ENCODE measurements around the gene CEP112. TPM values are rescaled to one million over a fixed set of nuclear protein-coding genes. Genes with fewer than 3 reads are reported as not detected.

The CEP112 gene
- total and polyA plus RNA-seq, 9 of the 15 experiments (the other 6 are each of a cell fraction or from before 2014, with no cell fraction given), result 0.84 TPM; not detected in 8

DNA sequence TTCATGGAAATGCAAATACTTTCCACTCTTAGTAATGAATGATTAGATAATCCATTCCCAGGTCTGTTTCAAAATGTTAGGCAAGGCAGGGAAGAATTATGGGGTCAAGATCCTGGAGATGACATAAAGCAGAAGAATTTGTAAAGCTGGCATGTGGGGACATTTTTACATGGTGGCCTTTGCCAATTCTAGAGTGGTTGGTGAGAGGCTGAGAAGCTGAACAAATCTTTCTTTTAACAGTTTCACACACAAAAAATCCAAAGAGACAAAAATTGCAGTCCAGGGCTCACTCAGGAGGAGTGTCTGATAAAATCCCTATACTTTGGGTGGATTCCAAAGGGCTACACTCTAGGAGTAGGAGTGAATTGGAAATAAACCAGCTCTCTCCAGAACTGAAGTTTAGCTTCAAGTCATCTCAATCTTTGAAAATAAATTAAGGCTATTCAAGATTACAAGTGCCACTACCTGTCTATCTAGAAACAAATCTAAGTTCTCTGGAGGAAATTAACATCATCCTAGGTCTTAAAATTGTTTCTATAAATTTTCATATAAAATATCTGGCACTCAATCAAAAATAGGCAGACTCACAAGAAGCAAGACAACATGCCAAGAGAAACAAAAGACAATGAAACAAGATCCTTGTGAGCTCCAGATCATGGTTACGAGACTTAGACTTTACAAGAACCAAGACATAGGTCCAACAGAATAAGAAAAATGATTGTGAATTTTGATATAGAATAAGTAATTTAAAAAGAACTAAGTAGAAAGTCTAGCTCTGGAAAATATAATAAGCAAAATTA is 517.5 kb downstream of the CEP112 start:
- WGBS (ENCODE audit: insufficient coverage, low coverage, missing lambda C conversion rate), result 0% methylated on average over 1 of the region's 1 CpG
- H3K9me3 ChIP-seq (replicated peaks; ENCODE audit: control insufficient read depth, insufficient read depth, low read depth, low read length), result no peaks in the 10 kb centered on the region
- in situ Hi-C loops (cut with MboI), result no loop called here
- no TSS peak for BruUV-seq (replicated peaks)
- peaks cover 0 to 3% of the 10 kb centered on the region in 2 experiments; a peak in 2 of 5 replicates for H3K27me3 ChIP-seq (ENCODE audit: control insufficient read depth in 2 of 2, insufficient read depth in 2 of 2, low read length in 2 of 2)
- H3K4me2 ChIP-seq (ENCODE audit: insufficient read depth, low read length), result no peak overlapping the region
- DNase-seq (ENCODE audit: extremely low read depth in 1 of 4, low spot score in 3 of 4) (no peak), FAIRE-seq (no peak), ATAC-seq (no peak)
- H3K4me3 ChIP-seq, result no peak overlapping the region
- intact Hi-C loops (cut with micrococcal nuclease), result no loop called here
- H4K20me1 ChIP-seq (replicated peaks; ENCODE audit: control insufficient read depth, insufficient read depth, low read length), result no peaks in the 10 kb centered on the region
- H3K79me2 ChIP-seq (ENCODE audit: control insufficient read depth, insufficient read depth, low read length), result no peaks in the 10 kb centered on the region
- ChIA-PET CTCF (ENCODE audit: low intra/inter-chr PET ratio) (no interaction called here), POLR2A (interaction anchor here (0.6 kb wide), 1 partner anchor 121 kb away, joined by 3 read pairs; no protein-coding TSS in a partner anchor)
- no peak overlapping the region for H2AFZ ChIP-seq (ENCODE audit: low read depth, low read length)
- H3K9ac ChIP-seq (ENCODE audit: insufficient read depth in 1 of 2, low read depth in 2 of 2, low read length in 2 of 2), result no peak overlapping the region
- H3K9me1 ChIP-seq (ENCODE audit: control insufficient read depth, insufficient read depth, low read length), result no peaks in the 10 kb centered on the region
- no peaks in the 10 kb centered on the region for H3K4me1 ChIP-seq (replicated peaks in 1 of 2; ENCODE audit: control insufficient read depth in 2 of 2, insufficient read depth in 2 of 2, low read length in 2 of 2)
- no peak overlapping the region for H3K27ac ChIP-seq (ENCODE audit: extremely low read depth, low read depth, low read length)
- no peaks in the 10 kb centered on the region for H3K36me3 ChIP-seq (ENCODE audit: control insufficient read depth, insufficient read depth, low read length)
- TF ChIP-seq ZNF316 (IDR thresholded peaks at IDR 0.05), result no peak
- TF ChIP-seq ZBTB43 (CRISPR knock-in tag; IDR thresholded peaks at IDR 0.05), result no peak
- no peak for TF ChIP-seq LARP7 (IDR thresholded peaks at IDR 0.05)
- no peak for TF ChIP-seq ZNF444 (CRISPR knock-in tag; IDR thresholded peaks at IDR 0.05)
- TF ChIP-seq MXI1 (IDR thresholded peaks at IDR 0.05; ENCODE audit: low read depth, low read length), result no peak
- no peak for TF ChIP-seq PATZ1 (CRISPR knock-in tag; IDR thresholded peaks at IDR 0.05; ENCODE audit: borderline replicate concordance)
- no peak for TF ChIP-seq PYGO2 (tag; IDR thresholded peaks at IDR 0.05)
- no peak for TF ChIP-seq RFX5 (IDR thresholded peaks at IDR 0.05; ENCODE audit: low read depth, low read length)
- TF ChIP-seq, protein P1, sequence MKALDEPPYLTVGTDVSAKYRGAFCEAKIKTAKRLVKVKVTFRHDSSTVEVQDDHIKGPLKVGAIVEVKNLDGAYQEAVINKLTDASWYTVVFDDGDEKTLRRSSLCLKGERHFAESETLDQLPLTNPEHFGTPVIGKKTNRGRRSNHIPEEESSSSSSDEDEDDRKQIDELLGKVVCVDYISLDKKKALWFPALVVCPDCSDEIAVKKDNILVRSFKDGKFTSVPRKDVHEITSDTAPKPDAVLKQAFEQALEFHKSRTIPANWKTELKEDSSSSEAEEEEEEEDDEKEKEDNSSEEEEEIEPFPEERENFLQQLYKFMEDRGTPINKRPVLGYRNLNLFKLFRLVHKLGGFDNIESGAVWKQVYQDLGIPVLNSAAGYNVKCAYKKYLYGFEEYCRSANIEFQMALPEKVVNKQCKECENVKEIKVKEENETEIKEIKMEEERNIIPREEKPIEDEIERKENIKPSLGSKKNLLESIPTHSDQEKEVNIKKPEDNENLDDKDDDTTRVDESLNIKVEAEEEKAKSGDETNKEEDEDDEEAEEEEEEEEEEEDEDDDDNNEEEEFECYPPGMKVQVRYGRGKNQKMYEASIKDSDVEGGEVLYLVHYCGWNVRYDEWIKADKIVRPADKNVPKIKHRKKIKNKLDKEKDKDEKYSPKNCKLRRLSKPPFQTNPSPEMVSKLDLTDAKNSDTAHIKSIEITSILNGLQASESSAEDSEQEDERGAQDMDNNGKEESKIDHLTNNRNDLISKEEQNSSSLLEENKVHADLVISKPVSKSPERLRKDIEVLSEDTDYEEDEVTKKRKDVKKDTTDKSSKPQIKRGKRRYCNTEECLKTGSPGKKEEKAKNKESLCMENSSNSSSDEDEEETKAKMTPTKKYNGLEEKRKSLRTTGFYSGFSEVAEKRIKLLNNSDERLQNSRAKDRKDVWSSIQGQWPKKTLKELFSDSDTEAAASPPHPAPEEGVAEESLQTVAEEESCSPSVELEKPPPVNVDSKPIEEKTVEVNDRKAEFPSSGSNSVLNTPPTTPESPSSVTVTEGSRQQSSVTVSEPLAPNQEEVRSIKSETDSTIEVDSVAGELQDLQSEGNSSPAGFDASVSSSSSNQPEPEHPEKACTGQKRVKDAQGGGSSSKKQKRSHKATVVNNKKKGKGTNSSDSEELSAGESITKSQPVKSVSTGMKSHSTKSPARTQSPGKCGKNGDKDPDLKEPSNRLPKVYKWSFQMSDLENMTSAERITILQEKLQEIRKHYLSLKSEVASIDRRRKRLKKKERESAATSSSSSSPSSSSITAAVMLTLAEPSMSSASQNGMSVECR (CRISPR knock-in tag; IDR thresholded peaks at IDR 0.05), result no peak
- TF ChIP-seq ZNF175 (CRISPR knock-in tag; IDR thresholded peaks at IDR 0.05; ENCODE audit: low read depth), result no peak
- no peak for TF ChIP-seq POLR2A (conservative IDR thresholded peaks at IDR 0.05)
